ENCODE data around the gene OPRM1.

Gene OPRM1

GRCh38 chr6:154218301-154218700 is 179.3 kb downstream of the OPRM1 start:
- TF ChIP-seq, protein P1, sequence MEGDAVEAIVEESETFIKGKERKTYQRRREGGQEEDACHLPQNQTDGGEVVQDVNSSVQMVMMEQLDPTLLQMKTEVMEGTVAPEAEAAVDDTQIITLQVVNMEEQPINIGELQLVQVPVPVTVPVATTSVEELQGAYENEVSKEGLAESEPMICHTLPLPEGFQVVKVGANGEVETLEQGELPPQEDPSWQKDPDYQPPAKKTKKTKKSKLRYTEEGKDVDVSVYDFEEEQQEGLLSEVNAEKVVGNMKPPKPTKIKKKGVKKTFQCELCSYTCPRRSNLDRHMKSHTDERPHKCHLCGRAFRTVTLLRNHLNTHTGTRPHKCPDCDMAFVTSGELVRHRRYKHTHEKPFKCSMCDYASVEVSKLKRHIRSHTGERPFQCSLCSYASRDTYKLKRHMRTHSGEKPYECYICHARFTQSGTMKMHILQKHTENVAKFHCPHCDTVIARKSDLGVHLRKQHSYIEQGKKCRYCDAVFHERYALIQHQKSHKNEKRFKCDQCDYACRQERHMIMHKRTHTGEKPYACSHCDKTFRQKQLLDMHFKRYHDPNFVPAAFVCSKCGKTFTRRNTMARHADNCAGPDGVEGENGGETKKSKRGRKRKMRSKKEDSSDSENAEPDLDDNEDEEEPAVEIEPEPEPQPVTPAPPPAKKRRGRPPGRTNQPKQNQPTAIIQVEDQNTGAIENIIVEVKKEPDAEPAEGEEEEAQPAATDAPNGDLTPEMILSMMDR (IDR thresholded peaks at IDR 0.05) = no peak
- H3K4me3 ChIP-seq (ENCODE audit: low read depth in 1 of 2, low read length in 1 of 2) = no peak overlapping the region
- peaks cover 88% of the 10 kb centered on the region for H3K36me3 ChIP-seq
- no peaks in the 10 kb centered on the region for H3K27me3 ChIP-seq
- peak overlapping the region; percentile 38 for H3K27ac ChIP-seq
- no peaks in the 10 kb centered on the region for H3K9me3 ChIP-seq
- H3K4me1 ChIP-seq (ENCODE audit: control insufficient read depth in 1 of 2, insufficient read depth in 1 of 2, low read depth in 1 of 2, low read length in 1 of 2) = no peaks in the 10 kb centered on the region

DNA sequence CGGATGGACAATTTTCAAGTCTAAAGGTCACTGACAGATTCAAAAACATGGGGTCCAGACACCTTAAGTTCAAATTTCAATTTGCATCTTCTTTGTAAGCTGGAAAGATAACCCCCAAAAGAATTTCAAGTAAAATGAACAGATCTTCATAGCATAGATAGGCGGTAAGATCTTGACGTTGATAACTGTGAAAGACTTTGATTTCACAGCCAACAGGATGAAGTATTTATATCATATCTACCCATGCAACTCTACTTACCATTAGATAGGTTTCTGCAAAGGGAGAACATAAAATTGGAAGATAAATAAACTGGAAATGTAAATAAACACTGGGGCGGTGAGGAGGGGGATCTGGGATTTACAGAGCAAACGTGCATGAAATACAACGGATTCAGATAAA is 179.7 kb downstream of the OPRM1 start:
- Histone ChIP-seq H3K9me3 (no peaks in the 10 kb centered on the region), H3K36me3 (peaks cover 86% of the 10 kb centered on the region), H3K4me3 (ENCODE audit: low read depth in 1 of 2, low read length in 1 of 2) (no peak overlapping the region), H3K4me1 (ENCODE audit: control insufficient read depth in 1 of 2, insufficient read depth in 1 of 2, low read depth in 1 of 2, low read length in 1 of 2) (no peaks in the 10 kb centered on the region), H3K27me3 (no peaks in the 10 kb centered on the region), H3K27ac (no peak overlapping the region)
- TF ChIP-seq, protein P1 (IDR thresholded peaks at IDR 0.05) = no peak

GRCh38 chr6:154219250-154219649 is 180.2 kb downstream of the OPRM1 start:
- TF ChIP-seq, protein P1 (IDR thresholded peaks at IDR 0.05) = no peak
- Histone ChIP-seq H3K27me3 (no peaks in the 10 kb centered on the region), H3K27ac (no peak overlapping the region), H3K4me3 (ENCODE audit: low read depth in 1 of 2, low read length in 1 of 2) (no peak overlapping the region), H3K9me3 (no peaks in the 10 kb centered on the region), H3K4me1 (ENCODE audit: control insufficient read depth in 1 of 2, insufficient read depth in 1 of 2, low read depth in 1 of 2, low read length in 1 of 2) (no peaks in the 10 kb centered on the region), H3K36me3 (peaks cover 81% of the 10 kb centered on the region)

DNA sequence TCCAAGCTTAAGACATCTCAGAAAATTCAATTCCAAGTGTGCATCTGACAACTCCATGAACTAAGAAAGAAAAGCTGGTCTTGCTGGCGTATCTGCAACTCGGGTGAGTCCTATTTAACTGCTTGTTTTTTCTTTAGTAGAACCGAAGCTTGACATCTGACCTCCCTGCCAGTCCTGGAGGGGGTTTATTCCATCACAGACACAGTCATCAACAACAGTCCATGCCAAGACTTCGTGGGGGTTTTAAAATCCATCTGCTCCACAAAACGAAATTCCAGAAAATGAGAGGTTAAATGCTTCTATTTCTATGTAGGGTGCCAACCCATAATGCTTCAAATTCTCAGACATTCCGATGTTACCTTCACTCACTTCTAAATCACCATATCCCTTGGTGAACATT is 183.7 kb downstream of the OPRM1 start:
- H3K4me3 ChIP-seq (ENCODE audit: low read depth in 1 of 2, low read length in 1 of 2) = no peak overlapping the region
- no peaks in the 10 kb centered on the region for H3K27me3 ChIP-seq
- H3K27ac ChIP-seq = no peak overlapping the region
- TF ChIP-seq, protein P1 (IDR thresholded peaks at IDR 0.05) = no peak
- H3K36me3 ChIP-seq = peaks cover 59% of the 10 kb centered on the region
- H3K9me3 ChIP-seq = no peaks in the 10 kb centered on the region
- no peaks in the 10 kb centered on the region for H3K4me1 ChIP-seq (ENCODE audit: control insufficient read depth in 1 of 2, insufficient read depth in 1 of 2, low read depth in 1 of 2, low read length in 1 of 2)

GRCh38 chr6:154223296-154223695 is 184.3 kb downstream of the OPRM1 start:
- TF ChIP-seq, protein P1 (IDR thresholded peaks at IDR 0.05) = no peak
- H3K27me3 ChIP-seq = no peaks in the 10 kb centered on the region
- no peak overlapping the region for H3K27ac ChIP-seq

GRCh38 chr6:154226461-154226860 is 187.4 kb downstream of the OPRM1 start:
- H3K9me3 ChIP-seq = no peaks in the 10 kb centered on the region
- peaks cover 30% of the 10 kb centered on the region for H3K36me3 ChIP-seq
- H3K4me3 ChIP-seq (ENCODE audit: low read depth in 1 of 2, low read length in 1 of 2) = no peak overlapping the region
- H3K27me3 ChIP-seq = no peaks in the 10 kb centered on the region
- H3K27ac ChIP-seq = no peak overlapping the region
- TF ChIP-seq, protein P1 (IDR thresholded peaks at IDR 0.05) = no peak
- H3K4me1 ChIP-seq (ENCODE audit: control insufficient read depth in 1 of 2, insufficient read depth in 1 of 2, low read depth in 1 of 2, low read length in 1 of 2) = peaks cover 0 to 8% of the 10 kb centered on the region in 2 experiments

More at GRCh38 chr6:154223296-154223695, 184.3 kb downstream of the OPRM1 start:
- no peak overlapping the region for H3K4me3 ChIP-seq (ENCODE audit: low read depth in 1 of 2, low read length in 1 of 2)
- no peaks in the 10 kb centered on the region for H3K9me3 ChIP-seq
- peaks cover 54% of the 10 kb centered on the region for H3K36me3 ChIP-seq
- H3K4me1 ChIP-seq (ENCODE audit: control insufficient read depth in 1 of 2, insufficient read depth in 1 of 2, low read depth in 1 of 2, low read length in 1 of 2) = no peaks in the 10 kb centered on the region
